Stomach smooth muscle (tissue), 2 donors: Measurements from ENCODE around the gene ZBTB46.
"Not testable (repeated sequence)": the region's sequence is repeated elsewhere in the genome, so short reads cannot be mapped to it uniquely, and the experiment has no call there.

Source experiments
- H3K27ac ChIP-seq: one replicate; pipeline ENCODE4 v1.7.0; 2013; ENCODE audit warnings: mild to moderate bottlenecking, low read length, inconsistent platforms
- H3K27me3 ChIP-seq, 2 donors: one replicate each; pipeline ENCODE4 v1.7.0; 2013; ENCODE audit warnings: low read length in 2 of 2; ENCODE audit not compliant: insufficient read depth in 2 of 2, control insufficient read depth in 1 of 2
- H3K36me3 ChIP-seq, 2 donors: one replicate each; pipeline ENCODE4 v1.7.0; 2013; ENCODE audit warnings: low read length in 2 of 2; ENCODE audit not compliant: control insufficient read depth in 2 of 2, insufficient read depth in 2 of 2
- H3K4me1 ChIP-seq: one replicate; pipeline ENCODE4 v1.7.0; 2013; ENCODE audit warnings: low read length; ENCODE audit not compliant: control insufficient read depth, insufficient read depth
- H3K4me3 ChIP-seq, 2 donors: one replicate each; pipeline ENCODE4 v1.7.0; 2013; ENCODE audit warnings: low read length in 2 of 2
- H3K9ac ChIP-seq, 2 donors: one replicate each; pipeline ENCODE4 v1.7.0; 2013; ENCODE audit warnings: low read length in 2 of 2, mild to moderate bottlenecking in 1 of 2
- H3K9me3 ChIP-seq, 2 donors: one replicate each; pipeline ENCODE4 v1.7.0; 2013; ENCODE audit warnings: low read length in 2 of 2; ENCODE audit not compliant: control insufficient read depth in 2 of 2
- donor health status: healthy.
- donor health status: Pancreatic carcinoma.

ZBTB46 gene

DNA sequence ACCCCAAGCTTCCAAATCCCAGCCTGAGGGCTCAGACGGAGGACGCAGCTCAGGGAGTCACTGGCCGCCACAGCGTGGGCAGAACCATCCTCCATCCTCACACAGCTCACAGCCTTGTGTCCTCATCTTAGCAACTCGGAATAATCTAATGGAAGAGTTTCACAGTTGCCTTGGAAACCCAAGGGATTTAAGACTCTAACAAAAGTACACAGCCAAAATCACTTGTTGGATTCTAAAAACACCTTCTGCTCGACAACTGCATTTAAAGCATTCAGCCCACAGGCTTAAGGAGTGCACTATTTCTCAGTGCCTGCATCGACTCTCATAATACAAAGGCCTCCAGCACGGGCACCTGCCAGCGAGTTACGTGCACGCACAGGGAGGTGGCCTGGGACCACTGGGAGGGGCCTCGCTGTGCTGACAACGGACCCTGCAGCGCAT, 45.4 kb downstream of the ZBTB46 start:
- Histone ChIP-seq H3K4me3 (no peak overlapping the region), H3K27me3 (no peaks in the 10 kb centered on the region), H3K9ac (peak overlapping the region in 1 of 2 donors; percentile 2), H3K27ac (no peak overlapping the region), H3K36me3 (peaks cover 0 to 9% of the 10 kb centered on the region in 2 donors), H3K4me1 (peaks cover 3% of the 10 kb centered on the region), H3K9me3 (no peaks in the 10 kb centered on the region)

DNA sequence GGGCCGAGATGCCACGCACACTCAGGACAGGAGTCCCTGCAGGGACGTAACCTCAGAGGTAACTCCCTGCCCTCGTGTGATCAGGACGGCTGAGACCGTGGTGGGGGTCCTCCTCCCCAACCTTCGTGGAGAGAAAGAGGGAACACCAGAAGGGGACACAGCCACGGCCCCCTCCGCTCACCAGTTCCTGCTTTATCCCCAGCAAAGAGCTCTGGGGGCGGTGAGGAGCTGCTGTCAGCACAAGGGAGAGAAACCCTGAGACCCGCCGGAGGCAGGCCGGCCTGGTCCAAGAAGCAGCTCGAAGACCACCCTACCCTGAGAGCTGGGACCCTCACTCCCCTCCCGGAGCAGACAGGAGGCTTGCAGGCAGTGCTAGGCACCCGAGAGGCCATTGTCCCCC, 47.1 kb downstream of the ZBTB46 start:
- no peaks in the 10 kb centered on the region for H3K27me3 ChIP-seq
- H3K9me3 ChIP-seq = no peaks in the 10 kb centered on the region
- H3K36me3 ChIP-seq = no peaks in the 10 kb centered on the region
- no peak overlapping the region for H3K27ac ChIP-seq
- peaks cover 3% of the 10 kb centered on the region for H3K4me1 ChIP-seq
- H3K9ac ChIP-seq = no peak overlapping the region
- H3K4me3 ChIP-seq = no peak overlapping the region

DNA sequence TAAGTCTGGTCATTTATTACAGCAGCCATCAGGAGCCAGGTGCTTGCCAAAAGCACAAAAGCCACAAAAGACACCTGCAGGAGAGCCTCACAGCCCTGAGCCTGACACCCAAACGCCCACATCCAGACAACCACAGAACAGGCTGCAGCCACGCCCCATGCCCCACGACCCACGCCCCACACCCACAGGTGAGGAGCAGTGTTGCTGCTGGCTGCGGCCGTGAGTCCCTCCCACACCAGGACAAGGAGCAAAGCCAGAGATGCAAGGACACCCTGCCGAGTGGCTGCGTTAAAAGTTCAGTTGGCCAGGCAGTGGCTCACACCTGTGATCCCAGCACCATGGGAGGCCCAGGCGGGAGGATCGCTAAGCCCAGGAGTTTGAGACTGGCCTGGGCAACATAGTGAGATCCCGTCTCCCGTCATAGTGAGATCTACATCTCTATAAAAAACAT, 48.5 kb downstream of the ZBTB46 start:
- Histone ChIP-seq H3K9ac (no peak overlapping the region), H3K4me1 (peaks cover 3% of the 10 kb centered on the region), H3K27ac (no peak overlapping the region), H3K9me3 (peaks cover 0 to 2% of the 10 kb centered on the region in 2 donors), H3K27me3 (no peaks in the 10 kb centered on the region), H3K36me3 (no peaks in the 10 kb centered on the region), H3K4me3 (no peak overlapping the region)

GRCh38 chr20:63782051-63782471, 49.0 kb downstream of the ZBTB46 start:
- H3K27ac ChIP-seq = no peak overlapping the region
- H3K9ac ChIP-seq = no peak overlapping the region
- H3K4me3 ChIP-seq = no peak overlapping the region
- no peaks in the 10 kb centered on the region for H3K27me3 ChIP-seq
- peaks cover 0 to 2% of the 10 kb centered on the region in 2 donors for H3K9me3 ChIP-seq
- no peaks in the 10 kb centered on the region for H3K36me3 ChIP-seq
- H3K4me1 ChIP-seq = peaks cover 3% of the 10 kb centered on the region

GRCh38 chr20:63781181-63781580, 49.9 kb downstream of the ZBTB46 start:
- H3K9me3 ChIP-seq = peaks cover 0 to 2% of the 10 kb centered on the region in 2 donors
- H3K36me3 ChIP-seq = no peaks in the 10 kb centered on the region
- peaks cover 2% of the 10 kb centered on the region for H3K4me1 ChIP-seq
- no peaks in the 10 kb centered on the region for H3K27me3 ChIP-seq
- no peak overlapping the region for H3K9ac ChIP-seq
- H3K27ac ChIP-seq = no peak overlapping the region
- no peak overlapping the region for H3K4me3 ChIP-seq

DNA sequence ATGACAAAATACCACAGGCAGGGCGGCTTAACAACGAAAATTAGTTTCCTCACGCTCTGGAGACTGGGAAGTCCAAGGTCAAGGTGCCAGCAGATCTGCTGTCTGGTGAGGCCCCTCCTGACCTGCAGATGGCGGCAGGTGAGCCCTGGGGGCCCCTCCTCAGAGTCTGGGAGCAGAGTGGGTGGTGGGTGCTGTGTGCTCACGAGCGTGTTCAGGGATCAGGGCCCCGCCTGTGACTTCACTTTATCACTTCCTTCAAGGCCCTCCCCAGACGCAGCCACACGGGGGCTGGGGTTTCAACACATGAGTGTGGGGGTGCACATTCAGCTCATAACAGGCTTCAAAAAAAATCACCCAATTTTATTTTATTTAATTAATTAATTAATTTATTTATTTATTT, 52.2 kb downstream of the ZBTB46 start:
- H3K4me3 ChIP-seq = no peak overlapping the region
- H3K27ac ChIP-seq = no peak overlapping the region
- no peak overlapping the region for H3K9ac ChIP-seq
- H3K4me1 ChIP-seq = peaks cover 3% of the 10 kb centered on the region
- no peaks in the 10 kb centered on the region for H3K36me3 ChIP-seq
- peaks cover 0 to 2% of the 10 kb centered on the region in 2 donors for H3K9me3 ChIP-seq
- H3K27me3 ChIP-seq = no peaks in the 10 kb centered on the region

GRCh38 chr20:63778034-63778752, 52.9 kb downstream of the ZBTB46 start:
- Histone ChIP-seq H3K9ac (no peak overlapping the region), H3K4me3 (no peak overlapping the region), H3K36me3 (no peaks in the 10 kb centered on the region), H3K27me3 (peaks cover 0 to 5% of the 10 kb centered on the region in 2 donors), H3K4me1 (peaks cover 3% of the 10 kb centered on the region), H3K9me3 (peaks cover 0 to 2% of the 10 kb centered on the region in 2 donors), H3K27ac (no peak overlapping the region)

- Histone ChIP-seq H3K9ac (no peak overlapping the region), H3K4me3 (no peak overlapping the region), H3K27ac (no peak overlapping the region), H3K4me1 (peaks cover 3% of the 10 kb centered on the region), H3K9me3 (peaks cover 0 to 2% of the 10 kb centered on the region in 2 donors), H3K36me3 (no peaks in the 10 kb centered on the region), H3K27me3 (peaks cover 0 to 6% of the 10 kb centered on the region in 2 donors)
These were observed 53.5 kb downstream of the ZBTB46 start for GRCh38 chr20:63777614-63778013.

DNA sequence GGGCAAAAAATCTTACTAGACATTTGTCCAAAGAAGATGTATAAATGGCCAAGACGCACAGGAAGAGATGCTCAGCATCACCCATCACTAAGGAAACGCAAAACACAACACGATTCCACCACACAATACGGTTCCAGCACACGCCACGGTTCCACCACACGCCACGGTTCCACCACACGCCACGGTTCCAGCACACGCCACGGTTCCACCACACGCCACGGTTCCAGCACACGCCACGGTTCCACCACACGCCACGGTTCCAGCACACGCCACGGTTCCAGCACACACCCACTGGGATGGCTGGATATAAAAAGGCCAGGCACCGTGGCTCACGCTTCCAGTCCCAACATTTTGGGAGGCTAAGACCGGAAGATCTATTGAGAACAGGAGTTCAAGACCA, 54.2 kb downstream of the ZBTB46 start:
- not testable (repeated sequence) for H3K27me3 ChIP-seq

GRCh38 chr20:63775096-63775978, 55.7 kb downstream of the ZBTB46 start:
- peaks cover 0 to 2% of the 10 kb centered on the region in 2 donors for H3K9me3 ChIP-seq
- H3K4me1 ChIP-seq = peaks cover 3% of the 10 kb centered on the region
- peaks cover 0 to 6% of the 10 kb centered on the region in 2 donors for H3K27me3 ChIP-seq
- H3K36me3 ChIP-seq = no peaks in the 10 kb centered on the region
- no peak overlapping the region for H3K9ac ChIP-seq
- no peak overlapping the region for H3K27ac ChIP-seq
- H3K4me3 ChIP-seq = peak overlapping the region; percentile 43 to 65

More for the DNA sequence above, 54.2 kb downstream of the ZBTB46 start:
- not testable (repeated sequence) for H3K9ac ChIP-seq, H3K36me3 ChIP-seq, H3K27ac ChIP-seq, H3K4me1 ChIP-seq, H3K4me3 ChIP-seq, H3K9me3 ChIP-seq
